GM18498 (cell line): ENCODE data around the gene NENF.
"Not testable (repeated sequence)": the region's sequence is repeated elsewhere in the genome, so short reads cannot be mapped to it uniquely, and the experiment has no call there.

Experiments used
- ATAC-seq: cut with Tn5 transposase; IDR thresholded peaks from one replicate; pipeline ENCODE4 v1.9.1; 2021; ENCODE audit warnings: mild to moderate bottlenecking, moderate library complexity; ENCODE audit not compliant: unreplicated experiment

NENF gene

GRCh38 chr1:212478467-212479025 is 45.8 kb downstream of the NENF start:
- no peak for ATAC-seq

DNA sequence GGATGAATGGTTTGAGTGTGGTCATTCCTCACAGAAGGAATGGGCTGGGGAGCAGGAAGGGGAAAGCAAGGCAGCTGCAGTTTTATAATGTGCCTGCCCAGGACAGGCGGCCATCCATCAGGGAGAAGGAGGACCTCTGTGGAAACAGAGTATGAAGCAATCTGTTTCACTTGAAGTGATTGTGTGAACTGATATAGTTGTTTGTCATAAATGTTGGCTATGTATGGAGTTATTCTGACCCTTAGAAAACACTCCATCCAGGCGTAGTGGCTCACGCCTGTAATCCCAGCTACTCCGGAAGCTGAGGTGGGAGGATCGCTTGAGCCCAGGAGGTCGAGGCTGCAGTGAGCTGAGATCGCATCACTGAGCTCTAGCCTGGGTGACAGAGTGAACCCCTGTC is 46.5 kb downstream of the NENF start:
- no peak for ATAC-seq

- ATAC-seq, result not testable (repeated sequence)
Observed at GRCh38 chr1:212480711-212481437, 48.2 kb downstream of the NENF start.

GRCh38 chr1:212481438-212481767 is 48.7 kb downstream of the NENF start:
- no peak for ATAC-seq

DNA sequence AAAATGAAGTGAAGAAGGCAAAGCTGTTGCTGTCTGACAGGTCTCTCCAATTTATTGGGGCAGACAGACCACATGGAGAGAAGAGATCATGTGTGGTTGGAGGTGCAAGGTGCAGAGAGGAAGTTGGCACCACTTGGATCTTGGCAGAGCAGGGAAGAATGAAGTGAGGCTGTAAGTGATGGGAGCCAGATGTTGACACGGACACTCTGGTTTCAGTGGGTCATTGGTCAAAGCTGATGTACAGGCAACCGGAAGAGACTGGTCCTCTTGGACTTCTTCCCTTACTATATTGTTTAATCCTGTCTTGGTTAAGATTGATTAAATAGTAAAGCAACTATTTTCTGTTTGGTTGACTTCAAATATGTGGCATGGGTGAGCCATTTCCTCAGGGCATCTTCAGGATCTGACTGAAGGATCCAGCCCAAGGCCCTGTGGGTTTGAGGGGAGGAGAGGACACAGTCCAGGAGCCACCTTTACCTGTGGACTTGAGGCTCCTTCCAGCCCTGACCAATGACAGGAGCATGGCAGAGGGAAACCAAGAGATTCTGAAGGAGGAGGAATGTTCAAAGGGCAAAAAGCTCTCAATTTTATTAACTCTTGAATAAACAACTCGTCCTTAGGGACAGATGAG is 49.4 kb downstream of the NENF start:
- no peak for ATAC-seq

DNA sequence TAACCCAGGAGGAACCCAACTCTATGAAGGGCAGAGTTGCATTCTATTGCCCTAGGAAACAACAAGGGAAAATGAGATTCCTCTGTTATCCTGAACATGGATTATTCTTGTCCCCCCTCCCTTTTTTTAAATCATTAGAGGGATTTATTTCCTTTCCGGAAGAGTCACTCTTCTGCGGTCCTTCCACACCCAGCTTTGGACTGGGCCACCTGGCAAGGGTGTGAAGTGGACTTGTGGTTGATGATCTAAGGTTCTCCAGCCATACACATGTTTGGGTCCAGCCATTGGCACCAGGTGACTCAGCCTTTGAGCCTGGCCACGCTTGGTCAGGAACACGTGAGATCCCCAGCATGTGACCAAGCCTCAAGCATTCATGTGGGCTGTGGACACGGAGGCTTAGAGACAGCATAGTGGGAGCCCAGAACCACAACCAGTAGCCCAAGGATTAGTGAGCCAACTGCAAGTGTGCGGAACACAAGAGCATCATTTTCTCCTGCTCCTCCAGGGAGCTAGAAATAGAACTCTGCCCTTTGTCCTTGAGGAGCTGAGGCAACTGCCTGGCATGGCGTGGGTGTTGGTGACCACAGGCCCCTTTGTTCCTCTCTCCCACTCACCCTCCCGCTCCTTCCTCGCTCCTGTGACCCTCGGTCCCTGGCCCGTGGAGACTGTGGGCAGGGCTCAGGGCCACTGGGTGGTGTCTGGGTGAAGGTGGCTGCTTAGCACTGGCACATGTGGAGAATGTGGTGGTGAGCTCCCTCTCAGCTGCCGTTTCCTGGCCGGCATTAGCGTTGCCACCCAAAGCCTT is 50.1 kb downstream of the NENF start:
- ATAC-seq, result no peak

DNA sequence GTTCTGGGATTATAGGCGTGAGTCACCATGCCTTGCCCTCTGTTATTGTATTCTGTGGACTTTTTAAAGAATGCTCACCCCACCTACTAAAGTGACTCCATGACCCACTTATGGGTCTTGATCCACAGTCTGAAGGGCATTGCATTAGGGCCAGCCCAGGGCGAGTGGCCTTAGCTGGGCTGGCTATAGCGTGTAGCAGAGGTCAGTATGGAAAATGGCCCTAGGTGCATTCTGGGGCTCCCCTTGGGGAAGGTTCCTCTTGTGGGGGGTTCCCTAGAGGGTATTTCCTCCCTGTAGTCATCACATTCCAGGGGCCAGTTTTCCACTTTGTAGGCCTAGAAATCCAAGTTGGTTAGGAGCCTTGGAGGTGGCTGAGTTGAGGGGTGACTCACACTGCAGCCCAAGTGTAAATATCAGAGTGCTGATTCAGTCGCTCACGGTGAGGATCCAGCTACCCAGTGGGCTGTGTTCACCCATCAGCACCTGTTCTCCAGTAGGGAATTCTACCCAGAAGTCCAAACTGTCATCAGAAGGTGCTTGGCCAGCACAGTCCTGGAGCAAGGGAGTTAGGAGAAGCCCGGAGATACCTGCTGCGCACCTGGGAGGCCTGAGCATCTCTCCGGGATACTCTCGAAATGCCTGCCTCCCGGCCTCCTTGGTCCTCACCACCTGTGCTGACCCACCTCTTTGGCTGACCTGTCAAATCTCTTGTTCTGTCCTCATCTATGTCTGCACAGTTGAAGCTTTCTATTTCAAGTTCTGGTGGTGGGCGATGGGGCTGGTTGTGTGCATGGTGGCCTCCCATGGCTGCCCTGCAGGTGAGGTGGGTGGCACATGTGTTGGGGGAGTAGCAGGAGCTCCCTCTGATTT is 52.2 kb downstream of the NENF start:
- no peak for ATAC-seq

- ATAC-seq, result no peak
Observed at GRCh38 chr1:212485571-212485912, 52.8 kb downstream of the NENF start.

GRCh38 chr1:212485913-212486618 is 53.3 kb downstream of the NENF start:
- no peak for ATAC-seq

GRCh38 chr1:212486619-212486975 is 53.9 kb downstream of the NENF start:
- no peak for ATAC-seq

- no peak for ATAC-seq
Observed at GRCh38 chr1:212487286-212487685, 54.6 kb downstream of the NENF start.

GRCh38 chr1:212487774-212488435 is 55.2 kb downstream of the NENF start:
- ATAC-seq, result peak; percentile 7

GRCh38 chr1:212488436-212489283 is 55.9 kb downstream of the NENF start:
- peak; percentile 63 for ATAC-seq

DNA sequence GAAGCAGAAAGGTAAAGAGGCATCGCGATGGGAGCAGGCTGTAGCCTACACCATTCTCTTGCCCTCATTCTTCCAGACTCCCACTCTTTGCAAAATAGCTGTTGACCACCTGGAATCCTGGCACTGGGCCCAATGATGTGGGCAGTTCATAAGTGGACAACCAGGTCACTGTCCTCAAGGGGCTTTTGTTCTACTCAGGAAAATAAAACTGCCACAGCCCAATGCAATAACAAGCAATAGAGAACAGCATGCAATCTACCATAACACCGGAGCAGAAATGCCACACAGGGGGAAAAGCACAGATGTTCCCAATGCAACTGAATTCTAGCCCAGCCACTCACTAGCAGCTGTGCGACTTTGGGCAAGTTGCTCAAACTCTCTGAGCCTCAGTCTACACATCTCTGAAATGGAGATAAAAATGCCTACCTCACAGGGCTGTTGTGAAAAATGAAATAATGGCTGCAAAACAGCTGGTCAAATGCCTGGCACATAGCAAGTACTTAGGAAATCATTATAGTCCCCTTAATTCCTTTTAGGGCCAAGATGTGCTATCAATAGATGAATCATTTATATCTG is 56.7 kb downstream of the NENF start:
- ATAC-seq, result no peak

- ATAC-seq, result no peak
Observed at GRCh38 chr1:212490276-212490675, 57.6 kb downstream of the NENF start.

- ATAC-seq, result no peak
Observed at GRCh38 chr1:212491454-212491853, 58.7 kb downstream of the NENF start.
